ENCODE measurements around the gene SLC34A3.

DNA sequence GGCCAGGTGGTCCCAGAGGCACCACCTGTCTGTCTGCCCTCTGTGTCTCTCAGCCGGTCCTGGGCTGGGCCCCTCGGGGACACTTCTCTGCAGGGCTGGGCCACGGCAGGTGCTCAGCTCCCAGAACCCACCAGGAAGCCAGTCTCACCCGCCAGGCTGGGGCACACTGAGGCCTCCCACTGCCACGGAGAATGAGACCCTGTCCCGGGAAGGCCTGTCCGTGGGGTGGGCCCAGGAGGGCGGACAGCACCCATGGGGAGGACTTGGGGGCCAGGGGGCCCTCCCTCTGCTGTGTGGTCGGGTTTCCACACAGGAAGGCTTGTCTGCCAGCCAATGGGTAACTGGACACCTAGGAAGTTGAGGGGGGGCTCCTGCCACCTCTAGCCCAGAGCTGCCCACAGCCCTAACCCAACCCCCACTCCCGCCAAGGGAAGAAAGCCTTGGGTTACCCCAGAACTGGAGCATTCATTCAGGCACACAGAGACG is 6.3 kb downstream of the SLC34A3 start:
- TF ChIP-seq TAF1 (IDR thresholded peaks at IDR 0.05; ENCODE audit: borderline replicate concordance, low read depth, low read length) (no peak), POLR2A (IDR thresholded peaks at IDR 0.05; ENCODE audit: low read depth, low read length) (no peak)

Measured in GM12892 (cell line).